Measurements from ENCODE around the gene SORCS2.

DNA sequence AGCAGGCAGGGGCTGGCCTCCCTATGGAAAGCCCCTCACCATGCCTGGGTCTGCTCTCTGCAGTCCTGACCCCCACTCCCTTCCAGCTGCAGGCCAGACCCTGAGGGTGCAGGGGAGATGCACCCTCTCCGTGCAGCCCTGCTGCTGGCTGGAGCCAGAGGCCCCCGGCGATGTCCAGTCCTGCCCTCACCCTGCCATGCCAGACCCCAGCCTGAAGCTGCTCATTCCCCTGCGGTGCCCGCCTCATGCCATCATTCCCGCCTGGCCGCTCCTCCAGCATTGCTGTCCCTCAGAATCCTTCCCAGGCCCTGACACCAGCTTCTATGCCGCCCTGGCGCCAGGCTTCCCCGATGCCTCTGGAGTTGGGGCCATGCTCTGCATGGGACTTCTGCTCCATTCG lies 72.4 kb downstream of the SORCS2 start:
- no peak for TF ChIP-seq EZH2 (IDR thresholded peaks at IDR 0.05; ENCODE audit: borderline replicate concordance, low read depth, low read length, poor library complexity, severe bottlenecking)
- TF ChIP-seq, protein P1, sequence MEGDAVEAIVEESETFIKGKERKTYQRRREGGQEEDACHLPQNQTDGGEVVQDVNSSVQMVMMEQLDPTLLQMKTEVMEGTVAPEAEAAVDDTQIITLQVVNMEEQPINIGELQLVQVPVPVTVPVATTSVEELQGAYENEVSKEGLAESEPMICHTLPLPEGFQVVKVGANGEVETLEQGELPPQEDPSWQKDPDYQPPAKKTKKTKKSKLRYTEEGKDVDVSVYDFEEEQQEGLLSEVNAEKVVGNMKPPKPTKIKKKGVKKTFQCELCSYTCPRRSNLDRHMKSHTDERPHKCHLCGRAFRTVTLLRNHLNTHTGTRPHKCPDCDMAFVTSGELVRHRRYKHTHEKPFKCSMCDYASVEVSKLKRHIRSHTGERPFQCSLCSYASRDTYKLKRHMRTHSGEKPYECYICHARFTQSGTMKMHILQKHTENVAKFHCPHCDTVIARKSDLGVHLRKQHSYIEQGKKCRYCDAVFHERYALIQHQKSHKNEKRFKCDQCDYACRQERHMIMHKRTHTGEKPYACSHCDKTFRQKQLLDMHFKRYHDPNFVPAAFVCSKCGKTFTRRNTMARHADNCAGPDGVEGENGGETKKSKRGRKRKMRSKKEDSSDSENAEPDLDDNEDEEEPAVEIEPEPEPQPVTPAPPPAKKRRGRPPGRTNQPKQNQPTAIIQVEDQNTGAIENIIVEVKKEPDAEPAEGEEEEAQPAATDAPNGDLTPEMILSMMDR (conservative IDR thresholded peaks at IDR 0.05; ENCODE audit: low read depth, low read length) = no peak

All from A673 (cell line).